ENCODE results near the gene SLC45A1. TPM values are rescaled to one million over a fixed set of nuclear protein-coding genes. Genes with fewer than 3 reads are reported as not detected.

Gene SLC45A1
- total and polyA plus RNA-seq, 12 donors, result 0.44 to 7.0 (median 2.5) TPM

- Histone ChIP-seq H3K36me3 (replicated peaks in 1 of 2) (no peaks in the 10 kb centered on the region), H3K27ac (no peak overlapping the region), H3K4me1 (replicated peaks in 1 of 2) (peaks cover 9 to 20% of the 10 kb centered on the region in 2 donors), H3K27me3 (no peaks in the 10 kb centered on the region), H3K4me3 (no peak overlapping the region), H3K9me3 (replicated peaks in 1 of 3) (no peaks in the 10 kb centered on the region)
- 80 to 87% (median 85%) methylated on average over 3 of the region's 3 CpGs for WGBS, 4 donors
- intact Hi-C loops (cut with DNase I), result no loop called here
- no peak for DNase-seq
- TF ChIP-seq POLR2A (IDR thresholded peaks at IDR 0.05) (no peak), CTCF (IDR thresholded peaks at IDR 0.05) (no peak)
Observed at GRCh38 chr1:8321612-8322011, 3.7 kb downstream of the SLC45A1 start.

- no peaks in the 10 kb centered on the region for H3K36me3 ChIP-seq (replicated peaks in 1 of 2)
- H3K9me3 ChIP-seq (replicated peaks in 1 of 3), result no peaks in the 10 kb centered on the region
- intact Hi-C loops (cut with DNase I), result no loop called here
- TF ChIP-seq CTCF (IDR thresholded peaks at IDR 0.05), result no peak
- TF ChIP-seq POLR2A (IDR thresholded peaks at IDR 0.05), result no peak
- H3K27ac ChIP-seq, result peak overlapping the region in 1 of 5 donors; percentile 75
- peaks cover 5 to 6% of the 10 kb centered on the region in 2 donors for H3K4me1 ChIP-seq (replicated peaks in 1 of 2)
- no peaks in the 10 kb centered on the region for H3K27me3 ChIP-seq
- peak in 2 of 7 donors; percentile 35 to 53 for DNase-seq
- no peak overlapping the region for H3K4me3 ChIP-seq
- WGBS, 4 donors, result 29 to 55% (median 43%) methylated on average over 2 to 11 of the region's 11 CpGs
Observed at GRCh38 chr1:8323706-8324105, 5.8 kb downstream of the SLC45A1 start.

- Histone ChIP-seq H3K27ac (peak overlapping the region in 1 of 5 donors; percentile 75), H3K4me3 (no peak overlapping the region), H3K27me3 (no peaks in the 10 kb centered on the region), H3K4me1 (replicated peaks in 1 of 2) (peaks cover 5% of the 10 kb centered on the region in 2 donors), H3K9me3 (replicated peaks in 1 of 3) (no peaks in the 10 kb centered on the region), H3K36me3 (replicated peaks in 1 of 2) (no peaks in the 10 kb centered on the region)
- intact Hi-C loops (cut with DNase I), result no loop called here
- TF ChIP-seq POLR2A (IDR thresholded peaks at IDR 0.05) (no peak), CTCF (IDR thresholded peaks at IDR 0.05) (no peak)
- WGBS, 4 donors, result 91 to 96% (median 94%) methylated on average over 11 to 32 of the region's 32 CpGs
- no peak for DNase-seq
Observed at GRCh38 chr1:8324176-8324810, 6.4 kb downstream of the SLC45A1 start.

- no peak for TF ChIP-seq POLR2A (IDR thresholded peaks at IDR 0.05)
- no peak for TF ChIP-seq CTCF (IDR thresholded peaks at IDR 0.05)
- no peaks in the 10 kb centered on the region for H3K27me3 ChIP-seq
- no peak overlapping the region for H3K27ac ChIP-seq
- no peaks in the 10 kb centered on the region for H3K36me3 ChIP-seq (replicated peaks in 1 of 2)
- intact Hi-C loops (cut with DNase I), result no loop called here
- DNase-seq, result no peak
- WGBS, 4 donors, result 95 to 100% (median 97%) methylated on average over 8 to 21 of the region's 21 CpGs
- H3K9me3 ChIP-seq (replicated peaks in 1 of 3), result no peaks in the 10 kb centered on the region
- peaks cover 5% of the 10 kb centered on the region in 2 donors for H3K4me1 ChIP-seq (replicated peaks in 1 of 2)
- H3K4me3 ChIP-seq, result no peak overlapping the region
Observed at GRCh38 chr1:8325771-8326170, 7.9 kb downstream of the SLC45A1 start.
